ENCODE data around the gene GPC5. TPM values are rescaled to one million over a fixed set of nuclear protein-coding genes. Genes with fewer than 3 reads are reported as not detected.

Gene GPC5
- total RNA-seq, 2 experiments from 2014 or later = 0.06 TPM; not detected in 1

DNA sequence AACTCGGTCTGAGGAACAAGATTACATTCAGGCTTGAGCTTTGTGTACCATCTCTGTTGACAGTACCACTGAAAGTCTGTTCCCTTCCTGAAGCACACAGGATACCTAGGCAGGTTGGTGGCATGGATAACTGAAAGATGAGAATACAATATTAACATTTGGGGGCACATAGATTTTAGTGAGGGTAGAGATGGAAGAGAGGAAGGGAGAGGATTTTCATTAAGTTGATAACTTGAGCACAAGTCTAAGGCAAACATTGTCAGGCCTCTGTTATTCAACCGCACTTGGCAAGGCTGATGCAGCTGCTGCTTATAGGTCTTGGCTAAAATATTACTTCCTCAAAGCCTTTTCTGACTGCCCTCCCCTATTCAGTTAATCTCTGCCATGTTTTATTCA is 40.0 kb upstream of the GPC5 start:
- H3K4me1 Mint-ChIP-seq = peaks cover 22% of the 10 kb centered on the region
- H3K27ac Mint-ChIP-seq = peak overlapping the region; percentile 25
- H3K4me3 Mint-ChIP-seq = no peak overlapping the region
- ChIA-PET POLR2A (no interaction called here), CTCF (no interaction called here)
- peaks cover 50% of the 10 kb centered on the region for H3K36me3 Mint-ChIP-seq (ENCODE audit: low read depth)
- DNase-seq = no peak
- H3K27me3 Mint-ChIP-seq = no peaks in the 10 kb centered on the region
- no peaks in the 10 kb centered on the region for H3K9me3 Mint-ChIP-seq

DNA sequence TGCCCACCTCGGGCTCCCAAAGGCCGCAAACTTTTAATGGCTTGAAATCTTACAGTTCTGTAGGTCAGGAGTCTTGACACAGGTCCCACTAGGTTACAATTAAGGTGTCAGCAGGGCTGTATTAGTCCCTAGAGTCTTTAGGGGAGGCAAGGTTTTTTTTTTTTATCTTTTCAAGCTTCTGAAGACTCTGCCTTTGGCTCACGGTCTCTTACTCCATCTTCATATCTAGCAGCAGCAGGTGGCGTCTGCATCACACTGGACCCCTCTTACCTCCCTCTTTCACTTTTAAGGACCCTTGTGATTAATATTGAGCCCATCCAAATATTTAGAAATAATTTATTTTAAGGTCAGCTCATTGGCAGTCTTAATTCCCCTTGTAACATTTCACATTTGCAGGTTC is 39.3 kb upstream of the GPC5 start:
- no peak for DNase-seq
- POLR2A ChIA-PET = no interaction called here
- Mint-ChIP-seq H3K36me3 (ENCODE audit: low read depth) (peaks cover 44% of the 10 kb centered on the region), H3K4me3 (no peak overlapping the region), H3K4me1 (peaks cover 20% of the 10 kb centered on the region), H3K27ac (no peak overlapping the region), H3K27me3 (no peaks in the 10 kb centered on the region), H3K9me3 (no peaks in the 10 kb centered on the region)
- CTCF ChIA-PET = no interaction called here

DNA sequence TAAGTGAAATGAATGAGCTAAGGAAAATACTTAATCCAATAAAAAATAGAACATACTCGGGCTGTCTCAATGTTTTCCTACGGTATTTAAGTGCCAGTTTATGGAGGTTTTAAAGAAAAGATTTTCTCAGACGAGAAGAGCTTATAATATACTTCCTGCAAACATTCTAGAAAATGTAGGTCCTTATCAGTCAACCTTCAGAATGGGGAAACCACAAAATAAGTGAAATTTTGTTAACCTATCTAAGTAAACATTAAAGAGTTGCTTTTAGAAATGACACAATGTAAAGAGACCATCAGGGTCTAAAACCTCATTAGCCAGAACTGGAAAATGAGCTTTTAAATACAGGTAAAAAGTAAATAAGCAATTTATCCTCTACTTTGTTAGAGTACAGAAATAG is 38.8 kb upstream of the GPC5 start:
- ChIA-PET CTCF (no interaction called here), POLR2A (no interaction called here)
- Mint-ChIP-seq H3K36me3 (ENCODE audit: low read depth) (peaks cover 40% of the 10 kb centered on the region), H3K27ac (no peak overlapping the region), H3K4me3 (no peak overlapping the region), H3K27me3 (no peaks in the 10 kb centered on the region), H3K9me3 (no peaks in the 10 kb centered on the region), H3K4me1 (peaks cover 19% of the 10 kb centered on the region)
- no peak for DNase-seq

DNA sequence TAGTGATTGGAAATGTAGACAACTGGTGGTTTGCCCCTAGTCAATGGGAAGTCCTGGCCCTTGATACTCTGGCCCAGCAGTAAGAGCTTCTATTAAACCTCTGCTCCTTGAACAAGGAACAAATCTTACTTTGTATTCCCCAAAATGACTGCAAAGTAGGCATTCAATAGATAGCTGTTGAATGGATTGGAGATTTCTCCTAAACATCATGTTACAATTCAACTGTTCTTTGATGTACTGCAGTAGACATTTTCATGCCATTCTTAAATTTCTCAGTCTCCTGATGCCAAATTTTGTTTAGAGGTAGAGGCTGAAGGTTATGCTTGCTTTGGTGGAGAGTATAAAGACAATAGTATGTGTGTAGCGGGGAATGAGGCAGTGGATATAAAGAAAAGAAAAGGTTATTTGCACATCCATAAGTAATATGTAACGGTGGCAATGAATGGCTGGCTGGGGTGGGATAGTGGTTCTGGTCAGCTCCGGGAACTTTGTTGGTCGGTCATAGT is 38.1 kb upstream of the GPC5 start:
- POLR2A ChIA-PET = no interaction called here
- Mint-ChIP-seq H3K27me3 (no peaks in the 10 kb centered on the region), H3K36me3 (ENCODE audit: low read depth) (peaks cover 37% of the 10 kb centered on the region), H3K27ac (no peak overlapping the region), H3K9me3 (no peaks in the 10 kb centered on the region), H3K4me3 (no peak overlapping the region), H3K4me1 (peaks cover 16% of the 10 kb centered on the region)
- no peak for DNase-seq
- CTCF ChIA-PET = interaction anchor here (0.7 kb wide), 1 partner anchor 11 kb away, joined by 3 read pairs; no protein-coding TSS in a partner anchor

DNA sequence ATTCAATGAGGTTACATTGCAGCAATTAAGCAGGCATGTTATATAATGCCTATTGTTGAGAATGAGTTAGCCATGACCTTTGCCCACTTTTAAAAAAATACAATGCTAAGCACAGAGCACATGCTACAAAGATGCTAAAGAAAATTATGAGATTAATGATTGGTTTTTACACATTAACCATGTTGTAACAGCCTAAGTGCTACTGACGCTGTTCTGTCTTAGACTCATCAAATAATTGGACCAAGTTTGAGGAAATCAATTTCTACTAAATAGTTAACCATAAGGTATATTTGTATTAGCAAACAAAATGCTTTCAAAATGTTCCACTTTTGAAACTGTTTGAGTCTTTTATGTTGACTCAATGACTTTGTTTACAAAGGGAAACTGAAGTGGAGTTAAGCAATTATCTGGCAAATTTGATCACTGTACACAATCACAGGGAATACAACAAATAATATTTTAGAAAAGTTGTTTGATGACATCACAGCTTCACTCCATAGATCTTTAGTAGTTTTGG is 36.6 kb upstream of the GPC5 start:
- Mint-ChIP-seq H3K27me3 (no peaks in the 10 kb centered on the region), H3K36me3 (ENCODE audit: low read depth) (peaks cover 23% of the 10 kb centered on the region), H3K9me3 (no peaks in the 10 kb centered on the region), H3K4me1 (peaks cover 12% of the 10 kb centered on the region), H3K4me3 (no peak overlapping the region), H3K27ac (no peak overlapping the region)
- POLR2A ChIA-PET = no interaction called here
- CTCF ChIA-PET = no interaction called here
- no peak for DNase-seq

DNA sequence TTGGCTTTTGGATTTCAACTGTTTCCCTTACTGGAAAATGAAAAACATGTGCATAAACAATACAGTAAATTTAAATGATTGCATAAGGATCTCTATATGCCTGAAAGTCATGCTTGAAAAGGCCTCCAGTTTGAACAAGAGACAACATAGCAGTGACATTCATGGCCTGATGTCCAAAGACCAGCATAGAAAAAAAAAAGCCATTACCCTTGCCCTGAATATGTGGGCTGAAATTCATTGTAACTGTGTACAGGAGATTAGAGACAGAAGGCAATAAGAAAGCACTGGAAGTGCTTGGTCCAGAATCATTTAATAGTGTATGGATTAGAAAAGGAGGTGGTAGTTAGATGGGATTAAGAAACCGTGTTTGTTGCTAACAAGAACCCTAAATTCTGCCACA is 35.5 kb upstream of the GPC5 start:
- Mint-ChIP-seq H3K9me3 (no peaks in the 10 kb centered on the region), H3K36me3 (ENCODE audit: low read depth) (peaks cover 17% of the 10 kb centered on the region), H3K4me1 (peaks cover 11% of the 10 kb centered on the region), H3K4me3 (no peak overlapping the region), H3K27me3 (no peaks in the 10 kb centered on the region), H3K27ac (no peak overlapping the region)
- CTCF ChIA-PET = interaction anchor here (1.3 kb wide), 1 partner anchor 13 kb away, joined by 3 read pairs; no protein-coding TSS in a partner anchor
- DNase-seq = no peak
- POLR2A ChIA-PET = no interaction called here

DNA sequence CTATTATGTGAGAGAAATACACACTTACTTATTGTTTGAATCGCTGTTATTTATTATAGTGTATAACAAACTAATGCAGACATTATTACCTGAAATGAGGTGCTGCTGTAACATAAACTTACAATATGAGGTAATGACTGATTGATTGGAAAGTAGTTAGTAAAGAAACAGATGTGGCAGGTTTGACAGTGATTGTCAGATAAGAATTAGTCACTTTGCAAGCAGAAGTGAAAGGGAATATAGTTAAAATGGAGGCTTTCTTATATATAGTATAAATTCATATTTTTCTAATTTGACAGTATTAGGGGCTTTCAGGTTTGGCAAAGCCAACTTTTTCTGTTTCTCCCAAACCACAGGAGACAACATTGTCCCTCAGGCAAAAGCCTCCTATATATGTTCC is 30.3 kb upstream of the GPC5 start:
- no peak overlapping the region for H3K4me3 Mint-ChIP-seq

DNA sequence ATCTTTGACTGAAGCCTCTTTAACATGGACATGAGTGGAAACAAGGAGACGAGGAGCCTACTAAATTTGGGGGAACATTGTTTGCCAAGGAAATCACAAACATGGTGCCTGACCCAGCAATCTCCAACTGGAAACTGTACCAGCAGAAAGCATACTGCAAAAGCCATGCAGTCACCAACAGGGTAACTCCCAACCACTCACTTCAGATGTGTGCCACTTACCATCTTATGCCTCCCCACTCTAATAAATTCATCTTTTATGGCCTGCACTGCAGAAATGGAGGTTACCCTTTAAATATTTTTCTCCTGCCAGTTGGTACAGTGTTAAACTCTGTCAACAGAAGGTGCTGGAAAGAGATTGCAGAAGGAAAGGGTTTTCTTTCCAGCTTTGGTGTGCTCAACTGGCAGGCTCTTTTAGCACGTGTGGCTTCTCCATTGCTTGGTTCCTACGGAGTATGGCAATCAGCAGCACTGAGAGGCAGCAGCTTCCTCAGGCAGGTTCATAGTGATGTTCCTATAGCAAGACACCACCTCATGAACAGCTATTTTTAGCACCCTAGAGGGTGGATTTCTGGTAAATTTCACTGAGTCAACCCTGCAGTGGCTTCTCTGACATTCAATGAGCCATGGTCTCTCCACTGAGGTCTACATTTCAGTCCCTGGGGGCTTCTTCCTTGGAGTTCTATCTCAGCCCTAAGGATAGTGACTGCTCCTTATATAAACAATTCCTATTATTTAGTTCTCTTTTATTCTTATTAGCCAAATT is 29.6 kb upstream of the GPC5 start:
- Mint-ChIP-seq H3K9me3 (no peaks in the 10 kb centered on the region), H3K36me3 (ENCODE audit: low read depth) (peaks cover 5% of the 10 kb centered on the region), H3K27me3 (no peaks in the 10 kb centered on the region), H3K27ac (no peak overlapping the region), H3K4me1 (peaks cover 5% of the 10 kb centered on the region), H3K4me3 (no peak overlapping the region)
- ChIA-PET CTCF (interaction anchor here (0.7 to 0.8 kb wide), 2 partner anchors 29 to 36 kb away, joined by 3 read pairs; no protein-coding TSS in a partner anchor), POLR2A (no interaction called here)
- no peak for DNase-seq

More for the DNA sequence above, 30.3 kb upstream of the GPC5 start:
- H3K27me3 Mint-ChIP-seq = no peaks in the 10 kb centered on the region
- H3K4me1 Mint-ChIP-seq = peaks cover 5% of the 10 kb centered on the region
- DNase-seq = no peak
- ChIA-PET POLR2A (no interaction called here), CTCF (interaction anchor here (0.8 kb wide), 1 partner anchor 35 kb away, joined by 3 read pairs; no protein-coding TSS in a partner anchor)
- H3K36me3 Mint-ChIP-seq (ENCODE audit: low read depth) = peaks cover 5% of the 10 kb centered on the region
- H3K27ac Mint-ChIP-seq = no peak overlapping the region
- H3K9me3 Mint-ChIP-seq = no peaks in the 10 kb centered on the region

DNA sequence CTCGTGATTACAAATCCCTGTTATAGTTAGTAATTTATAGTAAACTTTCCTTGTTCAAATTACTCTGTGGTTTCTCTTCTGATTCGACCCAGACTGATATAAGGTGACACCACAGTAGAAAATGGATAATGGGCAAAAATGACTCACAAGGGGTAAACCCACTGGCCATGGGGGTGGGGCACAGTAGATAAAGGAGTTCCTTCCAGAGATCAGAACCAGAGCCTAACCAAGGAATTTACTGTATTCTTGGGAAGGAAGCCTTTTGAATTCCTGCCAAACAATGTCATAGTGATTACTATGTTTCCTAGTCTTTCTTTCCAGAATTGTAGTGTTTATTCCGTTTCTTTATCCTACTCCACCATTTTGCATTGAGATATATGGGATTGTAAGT is 29.0 kb upstream of the GPC5 start:
- Mint-ChIP-seq H3K9me3 (no peaks in the 10 kb centered on the region), H3K4me3 (no peak overlapping the region), H3K36me3 (ENCODE audit: low read depth) (peaks cover 5% of the 10 kb centered on the region), H3K27ac (no peak overlapping the region), H3K4me1 (peaks cover 6% of the 10 kb centered on the region), H3K27me3 (no peaks in the 10 kb centered on the region)
- ChIA-PET POLR2A (no interaction called here), CTCF (no interaction called here)
- no peak for DNase-seq

DNA sequence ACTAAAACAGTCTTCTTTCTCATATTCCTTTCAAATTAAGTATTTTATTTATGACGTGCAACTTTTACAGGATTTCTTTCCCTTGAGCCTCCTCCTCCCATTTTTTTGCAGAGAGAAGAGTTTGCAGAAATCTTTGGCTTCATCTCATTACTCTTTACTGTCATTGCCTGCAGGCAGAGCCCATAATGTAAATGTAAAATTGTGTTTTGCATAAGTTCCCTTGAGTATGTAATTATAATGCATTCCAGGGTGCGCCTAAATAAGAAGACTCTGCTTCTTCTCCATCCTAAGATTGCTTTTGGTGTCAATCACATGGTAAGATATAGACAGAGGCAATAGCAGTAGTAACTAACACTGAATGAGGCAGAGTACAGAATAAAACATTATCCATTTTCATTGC is 27.9 kb upstream of the GPC5 start:
- Mint-ChIP-seq H3K4me3 (no peak overlapping the region), H3K36me3 (ENCODE audit: low read depth) (peaks cover 1% of the 10 kb centered on the region), H3K9me3 (no peaks in the 10 kb centered on the region), H3K4me1 (peaks cover 15% of the 10 kb centered on the region), H3K27me3 (no peaks in the 10 kb centered on the region), H3K27ac (no peak overlapping the region)
- ChIA-PET POLR2A (no interaction called here), CTCF (no interaction called here)
- no peak for DNase-seq

DNA sequence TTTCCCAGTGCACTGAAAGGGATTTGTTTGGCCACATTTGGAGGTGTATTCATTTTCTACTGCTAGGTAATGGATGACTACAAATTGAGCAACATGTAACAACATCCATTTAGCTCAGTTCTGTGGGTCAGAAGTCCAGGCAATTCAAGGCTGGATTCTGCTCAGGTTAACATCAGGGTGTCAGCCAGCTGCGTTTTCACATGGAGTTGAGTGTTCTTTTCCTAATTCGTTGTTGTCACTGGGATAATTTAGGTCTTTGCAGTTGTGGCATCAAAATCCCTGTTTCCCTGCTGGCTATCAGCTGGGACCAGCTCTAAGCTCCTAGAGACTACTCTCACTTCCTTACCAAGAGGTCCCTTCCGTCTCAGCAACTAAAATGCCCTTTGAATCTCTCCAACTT is 25.5 kb upstream of the GPC5 start:
- peaks cover 2% of the 10 kb centered on the region for H3K27me3 Mint-ChIP-seq
- H3K9me3 Mint-ChIP-seq = no peaks in the 10 kb centered on the region
- no peak overlapping the region for H3K4me3 Mint-ChIP-seq
- peaks cover 13% of the 10 kb centered on the region for H3K4me1 Mint-ChIP-seq
- CTCF ChIA-PET = interaction anchor here (0.5 to 1.8 kb wide), 3 partner anchors 23 to 225 kb away, joined by 3 to 5 read pairs (median 5); no protein-coding TSS in a partner anchor
- POLR2A ChIA-PET = no interaction called here
- H3K36me3 Mint-ChIP-seq (ENCODE audit: low read depth) = no peaks in the 10 kb centered on the region
- no peak for DNase-seq
- H3K27ac Mint-ChIP-seq = no peak overlapping the region

DNA sequence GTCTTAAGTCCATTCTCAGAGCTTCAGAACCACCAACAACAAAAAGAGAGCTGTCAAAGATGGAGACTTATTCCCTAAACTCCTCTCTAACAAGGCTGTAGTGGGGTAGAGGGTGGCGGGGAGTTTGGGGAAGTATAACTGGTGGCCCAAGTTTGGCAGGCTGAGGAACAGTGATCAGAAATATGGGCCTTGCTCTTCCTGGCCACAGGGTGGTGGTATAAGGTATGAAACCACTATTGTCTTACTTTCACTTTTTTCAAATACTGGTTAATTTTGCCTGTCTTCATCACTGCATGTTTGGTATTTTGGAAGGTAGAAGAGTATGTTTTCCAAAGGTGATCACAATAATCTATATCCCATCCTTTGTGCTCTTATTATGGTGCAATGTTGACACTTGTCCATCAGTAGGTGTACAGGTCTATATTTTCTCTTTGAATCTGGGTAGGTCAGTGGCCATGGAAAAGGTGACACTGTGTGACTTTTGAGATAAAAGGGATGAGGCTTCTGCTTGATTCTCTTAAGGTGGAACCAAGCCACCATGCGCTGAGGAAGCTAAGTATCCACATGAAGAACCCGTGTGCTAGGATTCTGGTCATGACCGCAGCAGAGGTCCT is 23.2 kb upstream of the GPC5 start:
- no peak overlapping the region for H3K4me3 Mint-ChIP-seq
- ChIA-PET CTCF (interaction anchor here (1.3 kb wide), 1 partner anchor 15 kb away, joined by 3 read pairs; no protein-coding TSS in a partner anchor), POLR2A (no interaction called here)
- peaks cover 2% of the 10 kb centered on the region for H3K27me3 Mint-ChIP-seq
- no peaks in the 10 kb centered on the region for H3K9me3 Mint-ChIP-seq
- H3K4me1 Mint-ChIP-seq = peaks cover 10% of the 10 kb centered on the region
- no peak overlapping the region for H3K27ac Mint-ChIP-seq
- H3K36me3 Mint-ChIP-seq (ENCODE audit: low read depth) = no peaks in the 10 kb centered on the region
- peak; percentile 17 for DNase-seq

DNA sequence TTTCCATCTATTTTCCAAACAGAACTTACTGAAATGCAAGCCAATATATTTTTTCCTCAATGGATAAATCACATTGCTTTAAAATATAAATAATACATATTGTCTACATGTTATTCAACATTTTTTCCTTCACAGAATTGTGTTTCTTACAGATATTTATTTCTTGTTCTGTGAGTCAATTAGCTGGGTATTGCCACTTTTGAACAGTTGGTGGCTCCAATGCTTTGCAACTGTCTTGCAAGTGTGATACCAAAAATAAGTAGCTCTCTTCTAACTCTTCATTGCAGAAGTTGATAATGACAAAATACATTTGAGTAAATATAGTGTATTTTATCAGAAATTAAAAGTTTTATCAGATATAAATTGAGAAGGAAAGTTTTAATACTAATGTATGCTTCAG is 17.1 kb upstream of the GPC5 start:
- H3K27me3 Mint-ChIP-seq = peaks cover 17% of the 10 kb centered on the region
- no peaks in the 10 kb centered on the region for H3K9me3 Mint-ChIP-seq
- H3K36me3 Mint-ChIP-seq (ENCODE audit: low read depth) = no peaks in the 10 kb centered on the region
- H3K4me3 Mint-ChIP-seq = no peak overlapping the region
- ChIA-PET CTCF (no interaction called here), POLR2A (no interaction called here)
- H3K27ac Mint-ChIP-seq = no peak overlapping the region
- no peak for DNase-seq
- H3K4me1 Mint-ChIP-seq = no peaks in the 10 kb centered on the region
